Fibroblast of the conjunctiva (primary cell): Measurements from ENCODE around the gene GLYATL3.
"Not testable (repeated sequence)": the region's sequence is repeated elsewhere in the genome, so short reads cannot be mapped to it uniquely, and the experiment has no call there.

Experiments used
- DNase-seq: peaks from one replicate; pipeline ENCODE4 v3.0.0-alpha.2; 2010; ENCODE audit warnings: low read depth

The GLYATL3 gene

DNA sequence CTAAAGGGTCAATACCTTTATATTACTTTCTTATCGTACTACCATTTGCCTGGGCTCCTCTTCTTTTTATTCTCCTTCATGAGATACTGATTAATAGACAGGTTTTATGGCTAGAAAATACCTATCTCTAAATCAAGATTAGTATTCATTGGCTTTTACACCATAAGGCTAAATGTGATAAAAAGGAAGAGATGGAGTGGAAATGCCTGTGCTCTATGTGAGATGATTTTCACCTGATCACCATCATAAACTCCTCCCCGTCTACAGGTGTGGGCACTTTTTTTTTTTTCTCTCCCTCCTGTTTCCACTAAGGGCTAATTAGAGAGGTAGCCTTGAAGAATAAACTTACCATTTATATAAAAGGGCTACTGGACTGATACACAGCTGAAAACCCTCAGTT, at the start of gene GLYATL3:
Gene GLYATL3 (plus strand): TSS at position 301 of the 400 bp plus-strand sequence. CDS start 12,068 bp downstream, outside the sequence.
- no peak for DNase-seq

DNA sequence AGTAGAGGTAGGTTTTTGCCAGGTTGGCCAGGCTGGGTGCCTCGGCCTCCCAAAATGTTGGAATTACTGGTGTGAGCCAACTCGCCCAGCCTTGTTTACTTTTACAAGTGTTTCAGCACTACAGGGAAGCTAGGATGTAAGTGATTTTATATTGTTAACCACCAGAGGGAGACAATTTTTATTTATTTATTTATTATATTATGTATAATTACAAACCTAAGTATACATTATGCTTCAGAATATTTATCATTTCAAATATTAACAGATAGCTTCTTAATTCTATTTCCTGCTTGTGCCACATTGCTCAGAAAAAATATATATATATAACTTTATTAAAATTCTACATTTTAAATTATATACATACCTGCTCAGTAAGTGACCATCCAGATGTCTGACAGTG, 46.5 kb upstream of the GLYATL3 start:
- no peak for DNase-seq

DNA sequence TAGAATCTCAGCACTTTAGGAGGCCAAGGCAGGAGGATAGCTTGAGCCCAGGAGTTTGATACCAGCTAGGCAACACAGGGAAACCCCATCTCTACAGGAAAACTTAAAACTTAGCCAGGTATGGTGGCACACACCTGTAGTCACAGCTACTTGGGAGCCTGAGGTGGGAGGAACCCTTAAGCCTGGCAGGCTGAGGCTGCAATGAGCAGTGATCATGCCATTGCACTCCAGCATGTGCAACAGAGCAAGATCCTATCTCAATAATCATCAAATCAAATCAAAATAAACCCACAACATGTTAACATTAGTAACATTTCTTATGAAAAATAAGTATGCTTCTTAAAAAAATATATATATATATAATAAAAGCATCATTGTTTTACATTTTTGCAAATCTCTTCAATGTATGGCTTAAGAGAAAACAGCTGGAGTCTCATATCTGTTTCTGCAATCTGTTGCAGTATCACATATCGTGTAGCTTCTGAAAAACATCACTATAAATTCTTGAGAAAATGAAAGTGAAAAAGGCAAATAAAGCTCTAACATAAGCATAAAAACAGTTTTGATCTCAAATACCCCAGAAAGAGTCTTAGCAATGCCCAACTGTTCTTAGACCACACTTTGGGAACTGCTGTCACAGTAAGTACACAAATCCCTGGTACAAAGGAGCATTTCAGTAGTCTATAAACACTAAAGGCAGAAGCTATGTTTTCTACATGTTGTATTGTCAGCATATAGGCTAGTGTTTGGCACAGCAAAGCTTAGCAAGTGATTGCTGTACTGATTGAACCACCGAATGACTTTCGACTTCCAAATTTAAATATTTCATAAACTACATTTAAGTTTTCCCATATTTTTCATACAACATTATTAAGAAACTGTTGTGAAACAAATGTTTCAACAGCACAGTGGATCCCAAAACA, 44.7 kb upstream of the GLYATL3 start:
- DNase-seq: no peak

DNA sequence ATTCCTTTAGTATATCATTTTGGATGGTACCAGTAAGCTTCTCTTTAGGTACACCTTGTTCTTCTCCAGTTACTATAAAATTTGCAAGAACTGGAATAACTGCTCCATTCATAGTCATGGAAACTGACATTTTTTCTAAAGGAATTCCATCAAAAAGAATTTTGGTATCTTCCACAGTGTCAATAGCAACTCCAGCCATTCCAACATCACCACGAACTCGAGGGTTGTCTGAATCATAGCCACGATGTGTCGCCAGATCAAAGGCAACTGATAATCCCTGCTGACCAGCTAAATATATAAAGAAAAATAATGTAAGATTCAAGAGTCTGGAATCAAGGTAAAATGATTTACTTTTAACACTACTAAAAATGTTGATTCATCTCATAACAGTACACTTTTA, 42.0 kb upstream of the GLYATL3 start:
- DNase-seq: no peak

DNA sequence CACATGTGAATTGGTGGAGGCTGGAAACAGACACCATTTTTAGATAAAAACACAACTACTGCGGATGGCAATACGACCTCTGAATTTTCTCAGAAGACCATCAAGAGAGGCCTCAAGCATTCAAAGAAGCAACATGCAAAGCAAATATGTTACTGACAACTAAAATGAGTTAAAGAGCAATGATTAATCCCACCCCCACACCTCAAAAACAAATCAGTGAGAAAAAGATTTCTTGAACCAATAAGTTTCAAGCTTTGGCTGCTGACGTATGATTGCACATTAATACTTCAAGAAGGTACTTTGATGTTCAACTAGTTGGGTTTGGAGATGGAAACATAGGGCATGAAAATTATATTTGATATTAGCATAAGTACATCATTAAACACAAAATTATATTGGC, 37.7 kb upstream of the GLYATL3 start:
- DNase-seq: no peak

DNA sequence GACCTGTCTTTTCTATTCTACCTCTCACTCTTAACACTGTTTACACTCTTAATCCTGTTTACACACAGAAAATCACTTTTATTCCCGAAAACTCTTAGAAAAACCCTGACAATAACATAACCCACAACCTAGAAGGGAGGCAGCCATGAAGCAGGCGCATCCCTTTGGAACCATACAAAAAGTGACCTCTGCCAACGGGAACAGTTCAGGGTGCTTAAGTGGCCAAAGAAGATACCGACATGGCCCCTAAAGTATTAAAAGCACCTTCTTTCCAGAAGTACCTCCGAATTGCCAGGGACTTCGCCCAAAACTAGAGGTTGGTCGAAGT, 37.2 kb upstream of the GLYATL3 start:
- no peak for DNase-seq

DNA sequence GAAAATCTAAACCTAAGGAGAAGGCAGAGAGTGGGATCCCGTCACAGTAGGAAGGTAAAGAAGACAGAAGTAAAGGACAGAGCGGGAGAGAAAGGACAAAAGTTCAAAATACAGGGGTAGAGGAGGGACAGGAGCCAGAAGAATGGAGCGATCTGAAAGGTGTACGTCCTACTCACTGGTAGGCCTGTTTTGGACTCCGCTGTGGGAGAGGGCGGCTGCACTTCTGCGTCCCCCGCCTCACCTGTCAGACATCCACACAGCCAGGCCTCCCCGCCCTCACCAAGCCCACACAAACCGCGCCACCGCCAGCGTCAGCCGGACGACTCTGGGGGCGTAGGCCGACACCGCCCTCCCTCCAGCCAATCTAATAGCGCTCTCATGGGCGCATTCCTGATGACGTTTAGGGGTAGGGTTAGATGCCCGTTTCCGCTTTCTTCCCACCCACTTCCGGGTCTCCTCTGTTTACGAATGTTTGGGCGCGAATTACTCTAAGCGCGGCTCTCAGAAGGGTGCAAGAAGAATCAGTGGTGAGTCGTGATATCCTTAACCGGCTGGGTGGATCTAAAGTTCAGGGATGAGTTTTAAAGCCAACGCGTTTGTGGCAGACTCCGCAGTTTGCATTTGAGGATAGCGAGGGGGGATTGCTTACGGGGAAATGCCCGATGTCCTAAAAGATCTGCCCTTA, 36.7 kb upstream of the GLYATL3 start, which contains the start of the genes CENPQ and MMUT:
Gene CENPQ (plus strand): TSS at position 444 of the 685 bp plus-strand sequence. CDS start 6,807 bp downstream, outside the sequence.
Gene MMUT (minus strand): TSS at position 327 of the 685 bp plus-strand sequence. CDS start 3,787 bp downstream, outside the sequence.
- DNase-seq: peak; percentile 82

DNA sequence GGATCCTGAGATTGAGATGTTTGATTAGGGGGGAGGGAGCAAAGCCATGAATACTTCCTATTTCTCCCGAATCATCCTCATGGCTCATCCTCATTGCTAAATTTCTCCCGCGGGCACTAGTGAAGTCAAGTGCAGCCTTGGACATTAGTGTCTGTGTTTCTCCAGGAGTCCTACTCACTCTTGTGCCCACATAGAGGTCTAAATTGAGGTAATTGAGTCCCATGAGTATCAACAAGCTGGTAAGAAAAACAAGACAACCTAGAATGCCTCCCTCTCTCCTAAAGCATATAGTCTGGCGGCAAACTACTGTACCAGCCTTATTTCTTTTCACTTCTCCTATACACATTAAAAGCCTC, 36.1 kb upstream of the GLYATL3 start:
- DNase-seq: no peak

DNA sequence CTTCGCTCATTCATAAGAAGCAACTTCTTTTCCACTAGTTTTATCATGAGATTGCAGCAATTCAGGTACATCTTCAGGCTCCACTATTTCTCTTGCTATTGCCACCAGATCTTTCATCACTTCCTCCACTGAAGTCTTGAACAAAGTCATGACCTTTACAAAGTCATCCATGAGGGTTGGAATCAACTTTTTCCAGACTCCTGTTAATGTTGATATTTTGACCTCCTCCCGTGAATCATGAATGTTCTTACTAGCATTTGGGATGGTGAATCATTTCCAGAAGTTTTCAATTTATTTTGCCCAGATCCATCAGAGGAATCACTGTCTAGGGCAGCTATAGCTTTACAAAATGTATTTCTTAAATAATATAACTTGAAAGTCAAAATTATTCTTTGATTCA, 35.0 kb upstream of the GLYATL3 start:
- no peak for DNase-seq

DNA sequence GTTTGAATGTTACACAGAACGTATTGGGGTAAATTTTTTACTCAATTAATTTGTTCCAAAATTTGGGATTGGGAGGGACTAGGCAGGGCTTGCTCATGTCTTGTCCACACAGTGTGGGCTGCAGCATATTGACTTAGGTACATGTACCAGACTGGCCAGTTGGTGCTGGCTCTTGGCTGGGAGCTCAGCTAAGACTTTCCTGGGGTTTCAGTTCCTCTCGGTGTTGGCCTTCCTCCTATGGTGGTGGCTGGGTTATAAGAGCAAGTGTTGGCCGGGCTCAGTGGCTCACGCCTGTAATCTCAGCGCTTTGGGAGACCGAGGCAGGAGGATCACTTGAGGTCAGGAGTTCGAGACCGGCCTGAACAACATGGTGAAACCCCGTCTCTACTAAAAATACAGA, 31.7 kb upstream of the GLYATL3 start:
- DNase-seq: no peak

DNA sequence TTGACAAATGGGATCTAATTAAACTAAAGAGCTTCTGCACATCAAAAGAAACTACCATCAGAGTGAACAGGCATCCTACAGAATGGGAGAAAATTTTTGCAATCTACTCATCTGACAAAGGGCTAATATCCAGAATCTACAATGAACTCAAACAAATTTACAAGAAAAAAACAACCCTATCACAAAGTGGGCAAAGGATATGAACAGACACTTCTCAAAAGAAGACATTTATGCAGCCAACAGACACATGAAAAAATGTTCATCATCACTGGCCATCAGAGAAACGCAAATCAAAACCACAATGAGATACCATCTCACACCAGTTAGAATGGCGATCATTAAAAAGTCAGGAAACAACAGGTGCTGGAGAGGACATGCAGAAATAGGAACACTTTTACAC, 23.2 kb upstream of the GLYATL3 start:
- DNase-seq: not testable (repeated sequence)

DNA sequence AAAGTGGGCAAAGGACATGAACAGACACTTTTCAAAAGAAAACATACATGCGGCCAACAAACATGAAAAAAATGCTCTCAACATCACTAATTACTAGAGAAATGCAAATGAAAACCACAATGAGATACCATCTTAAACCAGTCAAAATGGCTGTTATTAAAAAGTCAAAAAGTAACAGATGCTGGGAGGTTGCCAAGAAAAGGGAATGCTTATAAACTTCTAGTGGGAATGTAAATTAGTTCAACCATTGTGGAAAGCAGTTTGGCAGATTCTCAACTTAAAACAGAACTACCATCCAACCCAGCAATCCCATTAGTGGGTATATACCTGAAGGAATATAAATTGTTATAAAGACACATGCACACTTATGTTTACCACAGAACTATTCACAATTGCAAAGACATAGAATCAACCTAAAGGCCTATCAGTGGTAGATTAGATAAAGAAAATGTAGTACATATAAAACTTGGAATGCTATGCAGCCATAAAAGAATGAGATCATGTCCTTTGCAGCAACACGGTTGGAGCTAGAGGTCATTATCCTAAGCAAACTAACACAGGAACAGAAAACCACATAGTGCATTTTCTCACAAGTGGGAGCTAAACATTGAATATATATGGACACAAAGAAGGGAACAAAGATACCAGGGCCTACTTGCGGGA, 20.3 kb upstream of the GLYATL3 start:
- no peak for DNase-seq

DNA sequence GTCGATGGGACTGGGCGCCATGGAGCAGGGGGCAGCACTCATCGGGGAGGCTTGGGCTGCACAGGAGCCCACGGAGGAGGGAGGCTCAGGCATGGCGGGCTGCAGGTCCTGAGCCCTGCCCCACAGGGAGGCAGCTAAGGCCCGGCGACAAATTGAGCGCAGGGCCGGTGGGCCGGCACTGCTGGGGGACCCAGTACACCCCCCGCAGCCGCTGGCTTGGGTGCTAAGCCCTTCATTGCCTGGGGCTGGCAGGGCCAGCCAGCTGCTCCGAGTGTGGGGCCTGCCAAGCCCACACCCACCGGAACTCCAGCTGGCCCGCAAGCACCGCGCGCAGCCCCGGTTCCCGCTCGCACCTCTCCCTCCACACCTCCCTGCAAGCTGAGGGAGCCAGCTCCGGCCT, 17.9 kb upstream of the GLYATL3 start:
- not testable (repeated sequence) for DNase-seq

DNA sequence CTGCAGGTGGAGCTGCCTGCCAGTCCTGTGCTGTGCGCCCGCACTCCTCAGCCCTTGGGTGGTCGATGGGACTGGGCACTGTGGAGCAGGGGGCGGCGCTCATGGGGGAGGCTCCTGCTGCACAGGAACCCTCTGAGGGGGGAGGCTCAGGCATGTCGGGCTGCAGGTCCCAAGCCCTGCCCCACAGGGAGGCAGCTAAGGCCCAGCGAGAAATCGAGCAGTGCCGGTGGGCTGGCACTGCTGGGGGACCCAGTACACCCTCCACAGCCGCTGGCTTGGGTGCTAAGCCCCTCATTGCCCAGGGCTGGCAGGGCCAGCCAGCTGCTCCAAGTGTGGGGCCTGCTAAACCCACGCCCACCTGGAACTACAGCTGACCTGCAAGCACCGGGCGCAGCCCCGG, 16.3 kb upstream of the GLYATL3 start:
- not testable (repeated sequence) for DNase-seq

DNA sequence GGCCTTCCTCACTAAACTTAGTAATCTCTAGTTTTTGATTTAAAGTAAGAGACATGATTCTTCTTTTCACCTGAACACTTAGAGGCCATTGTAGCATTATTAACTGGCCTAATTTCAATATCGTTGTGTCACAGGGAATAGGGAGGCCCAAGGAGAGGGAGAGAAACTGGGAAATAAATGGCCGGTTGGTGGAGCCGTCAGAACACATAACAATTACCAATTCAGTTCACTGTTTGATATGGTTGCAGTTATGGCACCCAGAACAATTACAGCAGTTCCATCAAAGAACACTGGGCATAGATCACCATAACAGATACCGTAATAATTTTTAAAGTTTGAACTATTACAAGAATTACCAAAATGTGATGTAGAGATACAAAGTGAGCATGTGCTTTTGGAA, 9.1 kb upstream of the GLYATL3 start:
- no peak for DNase-seq

DNA sequence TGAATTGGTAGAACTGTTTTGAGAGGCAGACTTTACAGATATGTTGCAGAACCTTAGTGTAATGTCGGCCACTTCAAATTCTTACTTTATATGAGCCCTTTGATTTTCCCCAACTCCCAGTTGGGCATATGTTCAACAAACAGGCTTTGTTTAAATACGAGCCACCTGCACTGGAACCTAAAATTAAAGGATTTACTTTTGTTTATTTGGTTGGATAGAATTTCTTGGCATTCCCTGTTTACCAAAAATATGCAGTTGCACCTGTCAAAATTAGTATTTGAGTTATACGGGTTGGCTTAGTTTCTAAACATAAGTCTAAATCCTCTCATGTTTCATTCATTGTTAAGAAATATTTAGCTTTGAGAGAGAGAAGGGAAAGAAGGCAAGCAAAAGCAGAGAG, 2.4 kb upstream of the GLYATL3 start:
- no peak for DNase-seq

DNA sequence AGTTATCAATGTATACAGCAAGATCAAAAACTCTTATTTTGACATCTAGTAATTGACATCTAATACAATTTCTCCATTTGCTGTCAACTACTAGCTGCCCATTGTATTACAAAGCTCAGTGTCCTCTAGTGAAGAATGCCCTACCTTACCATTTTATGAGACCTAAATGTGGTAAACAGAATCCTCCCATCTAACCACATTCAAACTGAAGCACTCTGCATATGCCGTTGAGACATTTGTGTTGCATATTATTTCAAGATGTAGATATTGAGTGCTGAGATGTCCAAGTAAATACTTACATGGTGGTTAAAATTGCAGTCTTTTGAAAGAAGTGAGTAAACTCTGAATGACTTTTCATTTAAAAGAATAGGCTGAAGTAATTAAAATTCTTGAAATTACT, 597 bp upstream of the GLYATL3 start:
- no peak for DNase-seq

DNA sequence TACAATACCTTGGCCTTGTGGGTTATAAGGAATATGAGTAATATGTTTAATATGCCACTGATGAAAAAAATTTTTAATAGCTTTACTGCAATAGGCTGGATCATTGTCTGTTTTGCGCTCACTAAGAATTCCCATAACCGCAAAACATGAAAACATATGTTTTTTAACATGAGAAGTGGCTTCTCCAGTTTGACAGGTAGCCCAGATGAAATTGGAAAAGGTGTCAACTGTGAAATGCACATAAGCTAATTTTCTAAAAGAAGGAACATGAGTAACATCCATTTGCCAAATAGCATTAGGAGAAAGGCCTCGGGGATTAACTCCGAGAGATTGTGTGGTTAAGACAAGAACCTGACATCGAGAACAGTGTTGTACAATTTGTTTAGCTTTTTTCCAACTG, 4.9 kb downstream of the GLYATL3 start:
- no peak for DNase-seq

DNA sequence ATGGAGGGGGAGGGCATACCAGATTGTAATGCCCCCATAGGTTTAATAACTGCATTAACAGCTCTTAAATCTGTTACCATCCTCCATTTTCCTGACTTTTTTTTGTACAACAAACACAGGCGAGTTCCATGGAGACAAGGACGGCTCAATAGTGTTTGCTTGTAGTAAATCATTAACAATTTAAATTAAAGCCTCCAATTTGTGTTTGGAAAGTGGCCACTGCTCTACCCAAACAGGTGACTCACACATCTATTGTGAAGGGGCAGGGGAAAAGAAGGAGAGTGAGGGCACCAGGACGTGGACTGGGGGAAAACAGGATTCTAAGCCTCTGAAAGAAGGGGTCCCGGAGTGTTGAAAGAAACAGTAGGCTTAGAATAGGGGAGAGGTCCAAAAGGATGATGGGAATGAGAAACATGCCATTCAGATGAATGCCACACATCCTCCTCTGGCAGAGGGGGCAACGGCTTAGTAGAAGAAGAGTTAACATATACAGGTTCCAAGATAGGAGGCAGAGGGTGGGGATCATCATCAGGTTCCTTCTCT, 6.9 kb downstream of the GLYATL3 start:
- no peak for DNase-seq

DNA sequence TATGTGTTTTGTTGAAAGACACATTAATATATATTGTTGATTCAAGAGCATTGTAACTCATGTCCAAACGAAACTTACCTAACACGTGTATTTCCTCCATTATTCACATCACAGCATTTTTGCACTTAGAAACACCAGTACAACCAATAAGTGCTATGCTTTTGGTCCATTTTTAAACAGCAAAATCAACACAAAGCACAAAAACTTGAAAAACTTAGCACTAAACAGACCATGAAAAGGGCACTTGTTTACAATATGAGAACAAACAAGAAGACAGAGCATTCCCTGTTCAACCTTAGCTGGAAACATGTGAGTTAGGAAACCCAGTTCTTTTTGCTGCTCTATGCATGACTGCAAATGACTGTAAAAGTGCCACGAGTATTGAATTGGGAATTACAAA, 9.6 kb downstream of the GLYATL3 start:
- no peak for DNase-seq

DNA sequence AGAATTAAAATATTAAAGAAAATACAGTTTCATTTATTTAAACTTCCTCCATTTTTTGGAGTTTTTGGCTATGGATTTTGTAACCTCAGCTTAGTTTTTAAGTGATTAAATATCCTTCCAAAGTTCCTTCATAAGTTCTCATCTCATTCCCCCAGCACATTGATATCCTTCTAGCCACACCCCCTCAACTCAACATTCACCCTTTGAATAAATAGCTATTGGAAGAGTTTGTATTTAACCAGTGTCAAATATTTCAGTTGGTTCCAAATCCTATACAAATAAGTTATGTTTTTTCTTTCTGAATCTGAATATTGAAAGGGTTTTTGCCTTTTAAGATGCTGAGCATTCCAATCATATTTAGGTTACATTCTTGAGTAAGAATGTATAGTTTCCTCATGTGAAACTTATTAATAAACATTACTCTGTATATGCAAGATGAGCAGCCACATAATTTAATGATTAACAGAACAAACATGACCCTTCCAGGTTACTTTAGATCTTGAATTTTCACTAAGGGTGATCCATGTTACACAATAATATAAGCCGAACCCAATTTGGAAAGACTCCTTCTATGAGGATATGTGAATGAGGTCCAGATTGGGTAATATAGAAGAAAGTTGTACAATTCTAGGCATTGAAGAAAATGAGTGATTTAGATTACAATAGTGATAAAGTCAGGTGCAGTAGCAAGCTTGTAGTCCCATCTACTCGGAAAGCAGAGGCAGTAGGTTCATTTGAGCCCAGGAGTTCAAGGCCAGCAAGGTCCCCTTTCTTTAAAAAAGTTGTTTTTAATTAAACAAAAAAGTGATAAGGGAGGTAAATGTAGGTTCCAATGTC, 13.6 kb downstream of the GLYATL3 start:
- DNase-seq: no peak
